Osteocyte (in vitro differentiated cells): ENCODE results near the gene MTPN. TPM values are rescaled to one million over a fixed set of nuclear protein-coding genes. Genes with fewer than 3 reads are reported as not detected.

Experiments used
- DNase-seq: peaks from one replicate; pipeline ENCODE4 v3.0.0; 2021; ENCODE audit warnings: mixed read lengths; ENCODE audit not compliant: unreplicated experiment; ENCODE audit errors: extremely low spot score
- H3K27ac Mint-ChIP-seq: one replicate; pipeline ENCODE4 v1.8.0; 2021; ENCODE audit warnings: mild to moderate bottlenecking, mixed read lengths; ENCODE audit not compliant: unreplicated experiment
- H3K27me3 Mint-ChIP-seq: one replicate; pipeline ENCODE4 v1.8.0; 2021; ENCODE audit warnings: mixed read lengths; ENCODE audit not compliant: unreplicated experiment
- H3K36me3 Mint-ChIP-seq: one replicate; pipeline ENCODE4 v1.8.0; 2021; ENCODE audit warnings: mixed read lengths; ENCODE audit not compliant: unreplicated experiment
- H3K4me1 Mint-ChIP-seq: one replicate; pipeline ENCODE4 v1.8.0; 2021; ENCODE audit warnings: mixed read lengths; ENCODE audit not compliant: unreplicated experiment
- H3K4me3 Mint-ChIP-seq: one replicate; pipeline ENCODE4 v1.8.0; 2021; ENCODE audit warnings: mild to moderate bottlenecking, moderate library complexity, mixed read lengths; ENCODE audit not compliant: unreplicated experiment
- H3K9me3 Mint-ChIP-seq: one replicate; pipeline ENCODE4 v1.8.0; 2021; ENCODE audit warnings: mixed read lengths; ENCODE audit not compliant: unreplicated experiment
- total RNA-seq: library from RNA; stranded (reverse); gene quantifications from 2 replicates; pipeline ENCODE4 v1.2.1, GENCODE V29; 2021
- TF ChIP-seq, protein P1 (sequence below): fragments of 200-600 bp; sonication (generic); IDR thresholded peaks from 2 replicates; pipeline ENCODE4 v1.5.0; 2021; ENCODE audit warnings: antibody characterized with exemption, mild to moderate bottlenecking, moderate library complexity

The MTPN gene
- total RNA-seq, 1 donor from 2014 or later, result 140 TPM

DNA sequence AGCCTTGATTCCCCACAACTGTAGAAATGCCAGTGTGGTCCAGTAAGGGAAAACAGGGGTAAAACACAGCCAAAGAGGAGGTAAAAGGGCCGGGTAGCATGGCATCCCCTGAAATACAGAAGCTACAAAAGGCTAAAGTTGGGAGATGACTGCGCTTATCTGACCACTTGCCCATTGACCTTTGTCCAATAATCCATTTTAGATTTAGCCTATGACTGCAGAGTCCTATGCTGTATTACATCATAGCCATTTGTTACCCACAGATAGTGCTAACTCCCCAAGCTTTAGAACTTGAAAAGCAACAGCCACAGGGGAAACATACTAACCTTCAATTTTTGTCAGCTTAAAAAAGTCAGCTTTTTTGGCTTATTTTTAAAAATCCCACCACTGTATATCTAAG is 26.2 kb downstream of the MTPN start:
- H3K27ac Mint-ChIP-seq, result no peak overlapping the region
- H3K4me3 Mint-ChIP-seq, result no peak overlapping the region
- no peak for DNase-seq
- TF ChIP-seq, protein P1, sequence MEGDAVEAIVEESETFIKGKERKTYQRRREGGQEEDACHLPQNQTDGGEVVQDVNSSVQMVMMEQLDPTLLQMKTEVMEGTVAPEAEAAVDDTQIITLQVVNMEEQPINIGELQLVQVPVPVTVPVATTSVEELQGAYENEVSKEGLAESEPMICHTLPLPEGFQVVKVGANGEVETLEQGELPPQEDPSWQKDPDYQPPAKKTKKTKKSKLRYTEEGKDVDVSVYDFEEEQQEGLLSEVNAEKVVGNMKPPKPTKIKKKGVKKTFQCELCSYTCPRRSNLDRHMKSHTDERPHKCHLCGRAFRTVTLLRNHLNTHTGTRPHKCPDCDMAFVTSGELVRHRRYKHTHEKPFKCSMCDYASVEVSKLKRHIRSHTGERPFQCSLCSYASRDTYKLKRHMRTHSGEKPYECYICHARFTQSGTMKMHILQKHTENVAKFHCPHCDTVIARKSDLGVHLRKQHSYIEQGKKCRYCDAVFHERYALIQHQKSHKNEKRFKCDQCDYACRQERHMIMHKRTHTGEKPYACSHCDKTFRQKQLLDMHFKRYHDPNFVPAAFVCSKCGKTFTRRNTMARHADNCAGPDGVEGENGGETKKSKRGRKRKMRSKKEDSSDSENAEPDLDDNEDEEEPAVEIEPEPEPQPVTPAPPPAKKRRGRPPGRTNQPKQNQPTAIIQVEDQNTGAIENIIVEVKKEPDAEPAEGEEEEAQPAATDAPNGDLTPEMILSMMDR, result no peak
- peaks cover 2% of the 10 kb centered on the region for H3K4me1 Mint-ChIP-seq
- H3K27me3 Mint-ChIP-seq, result no peaks in the 10 kb centered on the region
- H3K9me3 Mint-ChIP-seq, result no peaks in the 10 kb centered on the region
- H3K36me3 Mint-ChIP-seq, result peaks cover 24% of the 10 kb centered on the region

GRCh38 chr7:135950429-135950828 is 26.7 kb downstream of the MTPN start:
- TF ChIP-seq, protein P1, result no peak
- DNase-seq, result no peak
- Mint-ChIP-seq H3K36me3 (peaks cover 24% of the 10 kb centered on the region), H3K4me3 (no peak overlapping the region), H3K9me3 (no peaks in the 10 kb centered on the region), H3K4me1 (peaks cover 2% of the 10 kb centered on the region), H3K27me3 (no peaks in the 10 kb centered on the region), H3K27ac (no peak overlapping the region)

DNA sequence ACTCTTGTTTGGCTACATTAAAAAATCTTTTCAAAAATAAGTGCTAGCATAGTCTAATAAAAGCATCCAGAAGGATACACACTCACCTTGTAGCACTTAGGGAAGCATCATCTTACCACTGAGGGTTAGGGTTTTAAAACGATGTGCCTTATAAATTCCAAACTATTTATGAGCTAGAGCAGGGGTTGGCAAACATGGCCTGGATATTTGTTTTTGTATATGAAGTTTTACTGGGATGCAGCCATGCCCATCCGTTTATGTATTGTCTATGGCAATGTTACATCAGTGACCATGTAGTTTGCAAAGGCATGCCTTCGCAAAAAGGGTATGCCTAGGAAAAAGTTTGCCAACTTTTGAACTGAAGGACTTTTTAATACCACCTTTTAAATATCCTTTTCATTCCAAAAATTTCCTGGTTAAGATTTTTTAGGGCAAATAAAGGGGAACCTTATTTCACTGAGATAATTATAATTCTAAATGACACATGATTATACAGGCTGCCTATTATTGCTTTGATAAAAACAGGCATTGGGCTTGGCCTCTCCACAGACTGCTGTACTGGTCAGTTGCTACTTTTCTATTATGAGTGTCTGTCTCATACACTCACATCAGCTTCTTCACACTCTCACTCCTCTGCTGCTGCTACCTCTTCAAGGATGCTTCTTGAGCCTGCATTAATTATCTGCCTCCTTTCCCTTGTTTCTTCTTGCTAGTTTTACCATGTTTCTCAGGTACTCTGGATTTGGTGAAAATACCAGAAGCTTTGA is 30.7 kb downstream of the MTPN start:
- H3K36me3 Mint-ChIP-seq, result peaks cover 21% of the 10 kb centered on the region
- no peaks in the 10 kb centered on the region for H3K27me3 Mint-ChIP-seq
- TF ChIP-seq, protein P1, result no peak
- H3K27ac Mint-ChIP-seq, result no peak overlapping the region
- no peaks in the 10 kb centered on the region for H3K9me3 Mint-ChIP-seq
- DNase-seq, result no peak
- H3K4me1 Mint-ChIP-seq, result peaks cover 10% of the 10 kb centered on the region
- no peak overlapping the region for H3K4me3 Mint-ChIP-seq

DNA sequence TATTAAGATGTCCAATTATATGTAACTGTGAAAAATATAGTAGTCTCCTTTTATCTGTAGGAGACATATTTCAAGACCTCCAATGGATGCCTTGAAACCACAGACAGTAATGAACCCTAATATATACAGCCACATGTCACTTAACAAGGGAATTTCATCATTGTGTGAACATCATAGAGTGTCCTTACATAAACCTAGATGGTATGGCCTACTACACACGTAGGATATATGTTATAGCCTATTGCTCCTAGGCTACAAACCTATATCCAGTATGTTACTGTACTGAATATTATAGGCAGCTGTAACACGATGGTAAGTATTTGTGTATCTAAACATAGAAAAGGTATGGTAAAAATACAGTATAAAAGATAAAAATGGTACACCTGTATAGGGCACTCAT is 32.4 kb downstream of the MTPN start:
- DNase-seq, result no peak
- H3K4me3 Mint-ChIP-seq, result no peak overlapping the region

DNA sequence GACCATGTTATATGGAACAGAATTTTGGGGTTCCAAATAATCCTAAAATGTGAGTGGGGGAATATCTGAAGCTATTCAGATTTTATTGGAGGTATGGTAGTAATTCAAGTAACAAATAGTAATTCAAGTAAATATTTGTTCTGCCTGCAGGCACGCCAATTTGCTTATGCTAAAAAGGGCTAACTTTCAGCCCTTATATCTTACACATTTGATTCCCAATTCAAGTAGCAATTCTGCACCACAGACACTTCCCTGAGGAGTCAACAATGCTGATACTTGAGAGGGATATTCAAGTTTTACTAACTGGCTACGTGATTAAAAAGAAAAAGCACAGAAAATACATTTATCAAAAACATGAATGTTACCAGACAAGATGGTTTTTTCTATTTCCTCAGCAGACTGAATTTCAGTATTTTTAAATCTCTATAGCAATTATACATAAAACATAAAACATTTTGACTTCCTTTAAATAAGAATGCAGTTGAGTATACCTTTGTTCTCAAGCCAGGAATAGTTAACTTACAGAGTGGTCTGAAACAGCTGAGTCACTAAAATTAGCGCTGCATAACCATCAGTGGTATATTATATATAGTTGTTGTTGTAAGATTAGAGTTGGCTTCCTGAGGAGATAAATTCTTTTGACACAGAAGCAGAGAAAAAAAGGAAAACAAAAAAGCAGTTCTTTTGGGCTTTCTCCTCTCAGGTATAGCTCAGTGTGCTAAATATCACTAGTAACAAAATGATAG is 33.9 kb downstream of the MTPN start:
- peak overlapping the region; percentile 19 for H3K27ac Mint-ChIP-seq
- no peaks in the 10 kb centered on the region for H3K9me3 Mint-ChIP-seq
- H3K36me3 Mint-ChIP-seq, result peaks cover 5% of the 10 kb centered on the region

More for the DNA sequence above, 32.4 kb downstream of the MTPN start:
- no peak overlapping the region for H3K27ac Mint-ChIP-seq
- H3K27me3 Mint-ChIP-seq, result no peaks in the 10 kb centered on the region
- no peaks in the 10 kb centered on the region for H3K9me3 Mint-ChIP-seq
- peaks cover 10% of the 10 kb centered on the region for H3K4me1 Mint-ChIP-seq
- TF ChIP-seq, protein P1, result no peak
- H3K36me3 Mint-ChIP-seq, result peaks cover 11% of the 10 kb centered on the region

More for the DNA sequence above, 33.9 kb downstream of the MTPN start:
- no peak for DNase-seq
- Mint-ChIP-seq H3K27me3 (no peaks in the 10 kb centered on the region), H3K4me3 (no peak overlapping the region), H3K4me1 (peaks cover 19% of the 10 kb centered on the region)
- TF ChIP-seq, protein P1, result no peak
